HL-60 (cell line): ENCODE measurements around the gene DIP2A.

ENCODE experiments used
- CTCF ChIP-seq: IDR thresholded peaks from one replicate; pipeline ENCODE4 v1.5.1; 2011; ENCODE audit warnings: low read length, control low read depth, inconsistent platforms; ENCODE audit not compliant: insufficient read depth
- GABPA ChIP-seq: IDR thresholded peaks from 2 replicates; pipeline ENCODE4 v1.6.1; 2012; ENCODE audit warnings: low read depth

GRCh38 chr21:46527801-46528200 is 69.1 kb downstream of the DIP2A start:
- TF ChIP-seq CTCF (no peak), GABPA (no peak)
